K562 (cell line): ENCODE measurements around the gene FAM83E. TPM values are rescaled to one million over a fixed set of nuclear protein-coding genes. Genes with fewer than 3 reads are reported as not detected.
A peak's percentile ranks its signal among the peaks of the same experiment; 100 is the strongest.

ENCODE experiments used
- ADNP ChIP-seq: fragments of 200-800 bp; sonication (Bioruptor generic); IDR thresholded peaks from 2 replicates; pipeline ENCODE4 v1.6.1; 2016; ENCODE audit warnings: missing genetic modification characterization, missing compliant biosample characterization
- CBX8 ChIP-seq: fragments of 200-600 bp; sonication (generic); IDR thresholded peaks from 2 replicates; pipeline ENCODE4 v1.6.1; 2012; ENCODE audit warnings: borderline replicate concordance, mixed run types, low read depth, mild to moderate bottlenecking, moderate library complexity, mixed read lengths, low read length, control low read depth, inconsistent platforms; ENCODE audit not compliant: poor library complexity, severe bottlenecking; ENCODE audit errors: extremely low read depth
- CEBPB ChIP-seq: fragments of 450-650 bp; IDR thresholded peaks from 2 replicates; pipeline ENCODE4 v1.6.1; 2016; ENCODE audit warnings: missing genetic modification characterization, missing compliant biosample characterization
- DPF2 ChIP-seq: fragments of 450-650 bp; IDR thresholded peaks from 2 replicates; pipeline ENCODE4 v1.6.1; 2016
- E2F3 ChIP-seq: fragments of 250-450 bp; sonication (Bioruptor Pico); IDR thresholded peaks from 2 replicates; pipeline ENCODE4 v1.4.0; 2020; ENCODE audit warnings: mild to moderate bottlenecking
- ESRRA ChIP-seq: fragments of 450-650 bp; IDR thresholded peaks from 2 replicates; pipeline ENCODE4 v1.6.1; 2014; ENCODE audit warnings: low read depth, mild to moderate bottlenecking, moderate library complexity, borderline replicate concordance
- GTF2B ChIP-seq: IDR thresholded peaks from 2 replicates; pipeline ENCODE4 v1.6.1; 2011; ENCODE audit not compliant: insufficient read length; ENCODE audit errors: extremely low read depth
- MTA3 ChIP-seq: fragments of 450-650 bp; formaldehyde crosslinking; IDR thresholded peaks from 2 replicates; pipeline ENCODE4 v1.6.1; 2017; ENCODE audit warnings: mild to moderate bottlenecking, borderline replicate concordance
- NCOA4 ChIP-seq: fragments of 450-650 bp; IDR thresholded peaks from 2 replicates; pipeline ENCODE4 v1.6.1; 2018; ENCODE audit warnings: mild to moderate bottlenecking; ENCODE audit not compliant: partially characterized antibody
- POLR2A ChIP-seq: fragments of 450-650 bp; conservative IDR thresholded peaks from 2 replicates; pipeline ENCODE4 v1.6.1; 2016
- SREBF2 ChIP-seq: sonication (generic); formaldehyde crosslinking; IDR thresholded peaks from 2 replicates; pipeline ENCODE4 v1.4.0; 2020; ENCODE audit warnings: mild to moderate bottlenecking, missing genetic modification reagents
- ZNF133 ChIP-seq: fragments of 250-450 bp; sonication (Bioruptor Pico); IDR thresholded peaks from 2 replicates; pipeline ENCODE4 v1.4.0; 2020; ENCODE audit warnings: mild to moderate bottlenecking
- ZNF175 ChIP-seq: fragments of 200-800 bp; sonication (Bioruptor generic); IDR thresholded peaks from 2 replicates; pipeline ENCODE4 v1.6.1; 2016; ENCODE audit warnings: low read depth, mild to moderate bottlenecking, missing genetic modification characterization, missing compliant biosample characterization
- ZNF384 ChIP-seq: IDR thresholded peaks from 2 replicates; pipeline ENCODE4 v1.6.1; 2012; ENCODE audit warnings: low read depth, low read length, improper control_type of control experiment
- ZNF408 ChIP-seq: fragments of 250-450 bp; sonication (Bioruptor Pico); IDR thresholded peaks from 2 replicates; pipeline ENCODE4 v1.4.0; 2020; ENCODE audit warnings: low read depth, mild to moderate bottlenecking, moderate library complexity
- polyA plus RNA-seq, 8 experiments: library from polyadenylated mRNA; depleted of rRNA in 4 of 8; stranded (reverse) in 5 of 8; unstranded in 3 of 8; fragments of >200 nt; fragmentation: Nextera tagmentation in 2 of 8; fragmentation: Illumina TruSeq in 1 of 8; extraction: Ambion mirVana in 2 of 8; extraction: Trizol in 1 of 8; gene quantifications; 2 replicates each; pipeline versions ENCODE4 v1.2.1 to v1.2.3, GENCODE V29; 2011 to 2014; ENCODE audit warnings: inconsistent platforms in 1 of 8, missing spikeins in 1 of 8
- total RNA-seq, 7 experiments: library from RNA; depleted of rRNA in 6 of 7; stranded (reverse); fragments of >200 nt in 6 of 7; fragmentation: Illumina TruSeq in 2 of 7; extraction: Trizol in 2 of 7; gene quantifications; 2 replicates each; pipeline versions ENCODE4 v1.2.1 to v1.2.3, GENCODE V29; 2011 to 2021; ENCODE audit warnings: low replicate concordance in 1 of 7
- TF ChIP-seq, protein P1 (sequence below): sonication (generic); formaldehyde crosslinking; IDR thresholded peaks from 2 replicates; pipeline ENCODE4 v1.8.0; 2023; ENCODE audit warnings: missing genetic modification reagents, mild to moderate bottlenecking, borderline replicate concordance
- TF ChIP-seq, protein P2 (sequence below), 2 experiments: fragments of 150-350 bp in 1 of 2; IDR thresholded peaks; 2 replicates each; pipeline ENCODE4 v1.6.1; 2012 to 2016; ENCODE audit warnings: low read depth in 2 of 2, low read length in 2 of 2, mild to moderate bottlenecking in 1 of 2, moderate library complexity in 1 of 2

FAM83E gene
- total and polyA plus RNA-seq, 9 of the 15 experiments (the other 6 are each of a cell fraction or from before 2014, with no cell fraction given), result 0.15 to 0.87 (median 0.29) TPM; not detected in 4

DNA sequence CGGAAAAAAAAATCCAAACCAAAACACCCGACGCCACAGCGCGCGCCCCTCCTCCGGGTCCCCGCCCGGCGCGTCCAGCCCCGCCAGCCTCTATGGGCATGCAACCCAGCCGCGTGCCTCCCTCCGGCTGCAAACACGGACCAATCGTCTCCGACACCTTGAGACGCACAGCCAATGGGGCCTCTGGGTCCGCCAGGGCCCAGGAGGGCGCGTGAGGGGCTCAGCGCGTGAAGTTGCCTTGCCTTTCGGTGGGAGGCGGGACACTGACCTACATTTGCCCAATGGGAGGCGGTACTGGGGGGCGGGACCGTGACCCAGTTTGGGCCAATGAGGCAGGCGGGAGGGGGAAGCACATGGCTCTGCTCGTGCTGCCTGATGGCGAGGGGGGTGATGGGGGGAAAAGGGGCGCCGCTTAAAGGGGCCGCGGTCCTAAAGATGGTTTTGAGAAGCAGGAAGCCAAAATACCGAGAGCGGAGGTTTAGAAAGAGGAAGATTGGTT lies 22.6 kb upstream of the FAM83E start (continued):
- TF ChIP-seq NCOA4 (no peak), CEBPB (0 out of 2 replicates have a peak, but pooled peaks have one; percentile 2), SREBF2 (no peak), E2F3 (CRISPR knock-in tag) (no peak), ZNF384 (peak; percentile 85), ZNF175 (no peak), GTF2B (no peak), DPF2 (no peak; the same call in 1 of the 2 replicates), ZNF408 (CRISPR knock-in tag) (no peak), ADNP (tag) (no peak), ESRRA (peak; percentile 42; the same call in 1 of the 2 replicates), CBX8 (no peak), MTA3 (peak; percentile 48; the same call in 1 of the 2 replicates), ZNF133 (CRISPR knock-in tag) (no peak), POLR2A (no peak)
- TF ChIP-seq, protein P1, sequence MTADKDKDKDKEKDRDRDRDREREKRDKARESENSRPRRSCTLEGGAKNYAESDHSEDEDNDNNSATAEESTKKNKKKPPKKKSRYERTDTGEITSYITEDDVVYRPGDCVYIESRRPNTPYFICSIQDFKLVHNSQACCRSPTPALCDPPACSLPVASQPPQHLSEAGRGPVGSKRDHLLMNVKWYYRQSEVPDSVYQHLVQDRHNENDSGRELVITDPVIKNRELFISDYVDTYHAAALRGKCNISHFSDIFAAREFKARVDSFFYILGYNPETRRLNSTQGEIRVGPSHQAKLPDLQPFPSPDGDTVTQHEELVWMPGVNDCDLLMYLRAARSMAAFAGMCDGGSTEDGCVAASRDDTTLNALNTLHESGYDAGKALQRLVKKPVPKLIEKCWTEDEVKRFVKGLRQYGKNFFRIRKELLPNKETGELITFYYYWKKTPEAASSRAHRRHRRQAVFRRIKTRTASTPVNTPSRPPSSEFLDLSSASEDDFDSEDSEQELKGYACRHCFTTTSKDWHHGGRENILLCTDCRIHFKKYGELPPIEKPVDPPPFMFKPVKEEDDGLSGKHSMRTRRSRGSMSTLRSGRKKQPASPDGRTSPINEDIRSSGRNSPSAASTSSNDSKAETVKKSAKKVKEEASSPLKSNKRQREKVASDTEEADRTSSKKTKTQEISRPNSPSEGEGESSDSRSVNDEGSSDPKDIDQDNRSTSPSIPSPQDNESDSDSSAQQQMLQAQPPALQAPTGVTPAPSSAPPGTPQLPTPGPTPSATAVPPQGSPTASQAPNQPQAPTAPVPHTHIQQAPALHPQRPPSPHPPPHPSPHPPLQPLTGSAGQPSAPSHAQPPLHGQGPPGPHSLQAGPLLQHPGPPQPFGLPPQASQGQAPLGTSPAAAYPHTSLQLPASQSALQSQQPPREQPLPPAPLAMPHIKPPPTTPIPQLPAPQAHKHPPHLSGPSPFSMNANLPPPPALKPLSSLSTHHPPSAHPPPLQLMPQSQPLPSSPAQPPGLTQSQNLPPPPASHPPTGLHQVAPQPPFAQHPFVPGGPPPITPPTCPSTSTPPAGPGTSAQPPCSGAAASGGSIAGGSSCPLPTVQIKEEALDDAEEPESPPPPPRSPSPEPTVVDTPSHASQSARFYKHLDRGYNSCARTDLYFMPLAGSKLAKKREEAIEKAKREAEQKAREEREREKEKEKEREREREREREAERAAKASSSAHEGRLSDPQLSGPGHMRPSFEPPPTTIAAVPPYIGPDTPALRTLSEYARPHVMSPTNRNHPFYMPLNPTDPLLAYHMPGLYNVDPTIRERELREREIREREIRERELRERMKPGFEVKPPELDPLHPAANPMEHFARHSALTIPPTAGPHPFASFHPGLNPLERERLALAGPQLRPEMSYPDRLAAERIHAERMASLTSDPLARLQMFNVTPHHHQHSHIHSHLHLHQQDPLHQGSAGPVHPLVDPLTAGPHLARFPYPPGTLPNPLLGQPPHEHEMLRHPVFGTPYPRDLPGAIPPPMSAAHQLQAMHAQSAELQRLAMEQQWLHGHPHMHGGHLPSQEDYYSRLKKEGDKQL (CRISPR knock-in tag), result peak; percentile 37; the same call in 1 of the 2 replicates
- TF ChIP-seq, protein P2, sequence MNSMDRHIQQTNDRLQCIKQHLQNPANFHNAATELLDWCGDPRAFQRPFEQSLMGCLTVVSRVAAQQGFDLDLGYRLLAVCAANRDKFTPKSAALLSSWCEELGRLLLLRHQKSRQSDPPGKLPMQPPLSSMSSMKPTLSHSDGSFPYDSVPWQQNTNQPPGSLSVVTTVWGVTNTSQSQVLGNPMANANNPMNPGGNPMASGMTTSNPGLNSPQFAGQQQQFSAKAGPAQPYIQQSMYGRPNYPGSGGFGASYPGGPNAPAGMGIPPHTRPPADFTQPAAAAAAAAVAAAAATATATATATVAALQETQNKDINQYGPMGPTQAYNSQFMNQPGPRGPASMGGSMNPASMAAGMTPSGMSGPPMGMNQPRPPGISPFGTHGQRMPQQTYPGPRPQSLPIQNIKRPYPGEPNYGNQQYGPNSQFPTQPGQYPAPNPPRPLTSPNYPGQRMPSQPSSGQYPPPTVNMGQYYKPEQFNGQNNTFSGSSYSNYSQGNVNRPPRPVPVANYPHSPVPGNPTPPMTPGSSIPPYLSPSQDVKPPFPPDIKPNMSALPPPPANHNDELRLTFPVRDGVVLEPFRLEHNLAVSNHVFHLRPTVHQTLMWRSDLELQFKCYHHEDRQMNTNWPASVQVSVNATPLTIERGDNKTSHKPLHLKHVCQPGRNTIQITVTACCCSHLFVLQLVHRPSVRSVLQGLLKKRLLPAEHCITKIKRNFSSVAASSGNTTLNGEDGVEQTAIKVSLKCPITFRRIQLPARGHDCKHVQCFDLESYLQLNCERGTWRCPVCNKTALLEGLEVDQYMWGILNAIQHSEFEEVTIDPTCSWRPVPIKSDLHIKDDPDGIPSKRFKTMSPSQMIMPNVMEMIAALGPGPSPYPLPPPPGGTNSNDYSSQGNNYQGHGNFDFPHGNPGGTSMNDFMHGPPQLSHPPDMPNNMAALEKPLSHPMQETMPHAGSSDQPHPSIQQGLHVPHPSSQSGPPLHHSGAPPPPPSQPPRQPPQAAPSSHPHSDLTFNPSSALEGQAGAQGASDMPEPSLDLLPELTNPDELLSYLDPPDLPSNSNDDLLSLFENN (IDR thresholded peaks at IDR 0.05; ENCODE audit: low read depth in 2 of 2, low read length in 2 of 2), result no peak
